Keratinocyte (primary cell): ENCODE results near the gene IGF2BP1.

Source experiments
- EZH2 ChIP-seq: IDR thresholded peaks from one replicate; pipeline ENCODE4 v1.6.1; 2012; ENCODE audit warnings: inconsistent platforms, mild to moderate bottlenecking, low read length, moderate library complexity
- TF ChIP-seq, protein P1 (sequence below), 3 experiments: IDR thresholded peaks in 1 of 3; conservative IDR thresholded peaks in 1 of 3; optimal IDR thresholded peaks in 1 of 3; 2 replicates in 2 of 3; 3 replicates in 1 of 3; pipeline versions ENCODE3 to v1.5.1; 2011; ENCODE audit warnings: low read length in 3 of 3, mild to moderate bottlenecking in 3 of 3, moderate library complexity in 2 of 3, control low read depth in 1 of 3, inconsistent platforms in 1 of 3; ENCODE audit not compliant: insufficient read depth in 2 of 3; ENCODE audit errors: extremely low read depth in 1 of 3

DNA sequence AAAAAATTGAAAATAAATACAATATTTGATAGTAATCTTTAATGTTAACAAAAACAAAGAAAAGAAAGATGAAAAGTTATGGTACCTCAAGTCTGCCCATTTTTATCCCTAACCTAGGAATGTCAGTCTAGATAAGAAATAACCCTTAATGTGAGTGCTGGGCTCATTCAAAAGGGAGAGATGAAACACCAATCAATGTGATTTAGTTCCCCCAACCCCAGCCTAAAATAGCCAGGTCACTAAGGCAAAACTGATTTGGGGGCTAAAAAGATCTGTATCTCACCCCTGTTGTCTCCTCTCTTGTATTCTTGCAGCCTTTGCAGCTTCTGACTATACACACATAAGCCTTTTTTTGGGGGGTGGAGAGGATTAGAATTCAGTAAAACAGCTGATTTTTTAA lies 3.2 kb upstream of the IGF2BP1 start:
- TF ChIP-seq, protein P1, sequence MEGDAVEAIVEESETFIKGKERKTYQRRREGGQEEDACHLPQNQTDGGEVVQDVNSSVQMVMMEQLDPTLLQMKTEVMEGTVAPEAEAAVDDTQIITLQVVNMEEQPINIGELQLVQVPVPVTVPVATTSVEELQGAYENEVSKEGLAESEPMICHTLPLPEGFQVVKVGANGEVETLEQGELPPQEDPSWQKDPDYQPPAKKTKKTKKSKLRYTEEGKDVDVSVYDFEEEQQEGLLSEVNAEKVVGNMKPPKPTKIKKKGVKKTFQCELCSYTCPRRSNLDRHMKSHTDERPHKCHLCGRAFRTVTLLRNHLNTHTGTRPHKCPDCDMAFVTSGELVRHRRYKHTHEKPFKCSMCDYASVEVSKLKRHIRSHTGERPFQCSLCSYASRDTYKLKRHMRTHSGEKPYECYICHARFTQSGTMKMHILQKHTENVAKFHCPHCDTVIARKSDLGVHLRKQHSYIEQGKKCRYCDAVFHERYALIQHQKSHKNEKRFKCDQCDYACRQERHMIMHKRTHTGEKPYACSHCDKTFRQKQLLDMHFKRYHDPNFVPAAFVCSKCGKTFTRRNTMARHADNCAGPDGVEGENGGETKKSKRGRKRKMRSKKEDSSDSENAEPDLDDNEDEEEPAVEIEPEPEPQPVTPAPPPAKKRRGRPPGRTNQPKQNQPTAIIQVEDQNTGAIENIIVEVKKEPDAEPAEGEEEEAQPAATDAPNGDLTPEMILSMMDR (optimal IDR thresholded peaks at IDR 0.05 in 1 of 3, IDR thresholded peaks at IDR 0.05 in 1 of 3, conservative IDR thresholded peaks at IDR 0.05 in 1 of 3; ENCODE audit: extremely low read depth in 1 of 3, insufficient read depth in 2 of 3, low read length in 3 of 3) = no peak
- no peak for TF ChIP-seq EZH2
